NCI-H526 treated with DMSO at 0.1 percent for 48 hours (cell line): Measurements from ENCODE around the gene IGFL1.
"Not testable (repeated sequence)": the region's sequence is repeated elsewhere in the genome, so short reads cannot be mapped to it uniquely, and the experiment has no call there.

Source experiments
- DNase-seq: peaks from one replicate; lab custom pipeline; 2025; lab: John Stamatoyannopoulos, UW

Gene IGFL1

DNA sequence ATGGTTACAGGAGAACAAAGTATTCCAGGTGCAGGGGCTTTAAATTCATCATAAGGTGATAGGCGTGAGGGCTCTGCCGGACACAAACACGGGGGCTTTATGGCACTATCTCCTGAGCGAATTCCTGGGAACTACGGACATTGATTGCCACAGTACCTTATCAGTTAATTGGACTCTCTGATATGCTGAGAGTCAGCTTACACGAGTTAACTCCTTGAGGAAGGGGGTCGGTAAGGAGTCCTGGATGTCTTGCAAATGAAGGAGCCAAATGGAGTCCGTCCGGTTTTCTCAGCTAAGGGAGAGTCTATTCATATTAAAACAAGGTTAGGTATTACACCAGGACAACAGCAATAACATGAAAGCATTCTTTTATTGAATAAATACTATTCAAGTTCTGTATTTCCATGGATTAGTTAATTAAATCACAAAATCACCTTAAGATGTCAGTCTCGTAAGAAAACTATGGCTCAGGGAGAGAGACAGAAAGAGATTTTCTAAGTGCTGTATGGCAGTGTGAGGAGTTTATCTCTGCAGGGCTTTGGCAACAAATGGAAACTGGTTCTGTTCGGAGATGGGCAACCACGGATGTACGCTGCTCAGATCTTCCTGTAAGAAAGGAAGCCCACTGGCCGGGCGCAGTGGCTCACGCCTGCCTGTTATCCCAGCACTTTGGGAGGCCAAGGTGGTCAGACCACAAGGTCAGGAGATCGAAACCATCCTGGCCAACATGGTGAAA is 41.1 kb downstream of the IGFL1 start:
- DNase-seq, result no peak

DNA sequence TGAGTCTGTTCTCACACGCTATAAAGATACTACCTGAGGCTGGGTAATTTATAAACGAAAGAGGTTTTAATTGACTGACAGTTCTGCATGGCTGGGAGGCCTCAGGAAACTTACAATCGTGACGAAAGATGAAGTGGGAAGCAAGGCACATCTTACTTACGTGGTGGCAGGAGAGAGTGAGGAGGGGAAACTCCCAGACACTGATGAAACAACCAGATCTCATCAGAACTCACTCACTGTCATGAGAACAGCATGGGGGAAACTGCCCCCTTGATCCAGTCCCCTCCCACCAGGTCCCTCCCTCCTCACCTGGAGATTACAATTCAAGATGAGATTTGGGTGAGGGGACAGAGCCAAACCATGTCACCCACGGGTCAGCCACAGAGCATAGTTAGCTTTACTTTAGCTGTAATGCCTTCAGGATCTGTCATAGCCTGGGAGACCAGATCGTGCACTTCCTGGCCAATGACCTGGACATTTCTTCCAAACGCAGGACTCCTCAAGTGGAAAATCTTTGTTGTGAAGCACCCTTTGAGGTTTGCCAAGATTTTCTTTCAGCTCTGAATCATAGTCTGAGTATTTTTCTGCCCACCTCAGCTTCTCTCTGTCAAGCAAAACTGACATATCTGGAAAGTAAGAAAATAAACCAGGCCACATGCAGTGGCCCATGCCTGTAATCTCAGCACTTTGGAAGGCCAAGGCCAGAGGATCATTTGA is 42.1 kb downstream of the IGFL1 start:
- no peak for DNase-seq

DNA sequence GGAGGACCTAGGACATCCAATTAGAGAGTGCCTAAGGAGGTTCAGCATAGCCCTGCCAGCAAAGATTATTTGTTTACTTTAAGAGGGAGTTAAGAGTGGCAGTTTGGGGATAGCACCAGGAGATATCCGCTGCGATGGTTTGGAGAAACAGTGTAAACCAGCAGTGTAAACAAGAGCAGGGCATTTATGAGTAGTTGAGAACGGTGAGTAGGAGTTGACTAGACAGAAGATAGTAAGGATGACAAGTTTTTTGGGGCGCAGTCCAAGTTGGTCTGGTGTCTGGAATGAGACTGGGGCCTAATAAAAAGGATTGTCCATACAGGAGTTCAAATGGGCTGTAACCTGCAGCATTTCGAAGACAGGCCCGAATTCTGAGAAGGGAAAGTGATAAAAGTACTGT is 44.4 kb downstream of the IGFL1 start:
- DNase-seq, result not testable (repeated sequence)

DNA sequence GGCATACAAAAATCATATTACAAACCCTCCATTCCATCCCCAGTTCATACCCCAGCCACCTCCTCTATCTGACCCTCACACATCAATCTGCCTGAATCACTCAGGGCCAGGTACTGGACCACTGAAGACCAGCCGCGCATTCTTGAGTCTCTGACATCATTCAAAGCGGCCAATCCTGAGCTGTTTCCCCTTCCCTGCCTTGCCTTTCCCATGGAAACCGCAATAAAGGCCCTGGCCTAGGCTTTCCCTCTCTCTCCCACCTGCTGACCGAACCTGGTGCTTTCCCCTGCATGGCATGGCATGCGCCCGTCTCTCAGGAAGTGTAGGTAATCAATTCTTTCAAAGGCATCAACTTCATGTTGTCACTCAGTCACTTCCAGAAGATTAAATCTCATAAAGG is 49.6 kb downstream of the IGFL1 start:
- no peak for DNase-seq
